NCI-H510A (cell line): ENCODE measurements around the gene GPRC5C.
A peak's percentile ranks its signal among the peaks of the same experiment; 100 is the strongest.

Experiments
- DNase-seq: peaks from one replicate; lab custom pipeline; 2025; lab: John Stamatoyannopoulos, UW

Gene GPRC5C, protein sequence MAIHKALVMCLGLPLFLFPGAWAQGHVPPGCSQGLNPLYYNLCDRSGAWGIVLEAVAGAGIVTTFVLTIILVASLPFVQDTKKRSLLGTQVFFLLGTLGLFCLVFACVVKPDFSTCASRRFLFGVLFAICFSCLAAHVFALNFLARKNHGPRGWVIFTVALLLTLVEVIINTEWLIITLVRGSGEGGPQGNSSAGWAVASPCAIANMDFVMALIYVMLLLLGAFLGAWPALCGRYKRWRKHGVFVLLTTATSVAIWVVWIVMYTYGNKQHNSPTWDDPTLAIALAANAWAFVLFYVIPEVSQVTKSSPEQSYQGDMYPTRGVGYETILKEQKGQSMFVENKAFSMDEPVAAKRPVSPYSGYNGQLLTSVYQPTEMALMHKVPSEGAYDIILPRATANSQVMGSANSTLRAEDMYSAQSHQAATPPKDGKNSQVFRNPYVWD

GRCh38 chr17:74431568-74432423, at the start of gene GPRC5C:
Gene GPRC5C (plus strand): TSS chr17:74432088. CDS start chr17:74439777, 7,689 bp downstream.
- peak; percentile 86 for DNase-seq

DNA sequence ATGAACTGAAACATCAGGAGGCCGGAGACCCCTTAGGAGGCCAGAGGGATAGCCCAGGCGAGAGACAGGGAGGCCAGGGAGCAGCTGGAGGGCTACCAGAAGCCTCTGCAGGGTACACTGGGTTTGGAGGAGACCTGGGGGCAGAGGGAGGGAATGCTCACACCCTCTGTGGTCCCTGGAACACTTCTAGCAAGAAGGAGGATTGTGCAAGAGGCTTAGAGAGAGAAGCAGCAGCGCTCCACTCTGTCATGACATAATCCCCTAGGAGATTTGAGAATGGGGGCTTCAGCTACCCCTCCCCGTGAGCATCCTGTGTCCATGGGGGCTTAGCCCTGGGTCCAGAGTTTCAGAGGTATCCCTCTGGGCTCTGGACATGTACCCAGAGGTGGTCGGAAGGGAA, 48.7 kb upstream of the GPRC5C start:
- no peak for DNase-seq

GRCh38 chr17:74385201-74385600, 46.7 kb upstream of the GPRC5C start:
- no peak for DNase-seq

DNA sequence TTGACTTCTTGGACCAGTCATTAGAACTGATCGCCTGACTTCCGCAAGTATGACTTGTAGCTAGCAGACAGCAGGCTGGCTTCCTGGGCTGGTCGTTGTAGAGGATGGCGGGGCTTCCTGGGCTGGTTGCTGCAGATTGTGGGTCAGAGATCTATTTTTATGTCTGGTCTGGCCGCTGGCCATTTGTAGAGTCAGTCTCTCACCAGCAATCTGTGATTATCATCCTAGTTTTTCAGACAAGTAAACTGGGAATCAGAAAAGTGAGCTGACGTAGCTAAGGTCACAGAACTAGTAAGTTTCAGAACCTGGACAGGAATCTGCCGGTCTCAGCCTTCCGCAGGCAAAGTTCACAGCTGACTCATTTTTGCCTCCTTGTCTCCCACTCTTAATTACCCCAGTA, 45.5 kb upstream of the GPRC5C start:
- DNase-seq: no peak

- no peak for DNase-seq
Observed at GRCh38 chr17:74387365-74388218, 44.3 kb upstream of the GPRC5C start.

DNA sequence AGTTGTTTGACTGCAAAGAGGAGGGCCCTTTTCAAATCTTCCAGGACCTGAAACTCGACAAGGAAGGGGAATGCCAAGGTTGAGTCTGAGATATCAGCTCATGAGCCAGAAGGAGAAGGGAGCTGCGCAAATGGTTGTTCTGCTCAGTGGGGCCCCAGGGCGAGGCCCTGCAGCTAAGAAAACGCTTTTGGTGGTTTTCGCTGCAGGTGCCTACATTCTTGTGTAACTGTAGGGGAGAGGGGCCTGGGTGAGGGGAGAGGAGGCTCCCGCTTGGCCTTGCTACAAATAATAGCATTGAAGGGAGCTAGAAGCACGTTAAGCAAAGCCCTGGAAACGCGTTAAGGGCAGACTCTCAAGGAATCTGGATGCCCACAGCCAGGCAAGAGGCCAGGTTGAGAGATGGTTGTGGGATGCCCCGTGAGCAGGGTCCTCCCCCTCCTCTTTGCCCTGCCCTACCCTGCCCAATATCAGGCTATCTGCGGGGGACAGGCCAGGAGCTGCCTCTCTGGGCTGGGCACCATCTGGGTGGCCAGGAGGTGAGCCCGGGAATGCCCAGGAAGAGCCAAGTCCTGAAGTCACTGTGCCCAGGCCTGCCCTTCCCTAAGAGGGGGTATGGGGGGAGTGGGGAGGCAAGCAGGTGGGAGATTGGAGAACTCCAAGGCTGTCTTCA, 42.7 kb upstream of the GPRC5C start:
- DNase-seq: no peak

DNA sequence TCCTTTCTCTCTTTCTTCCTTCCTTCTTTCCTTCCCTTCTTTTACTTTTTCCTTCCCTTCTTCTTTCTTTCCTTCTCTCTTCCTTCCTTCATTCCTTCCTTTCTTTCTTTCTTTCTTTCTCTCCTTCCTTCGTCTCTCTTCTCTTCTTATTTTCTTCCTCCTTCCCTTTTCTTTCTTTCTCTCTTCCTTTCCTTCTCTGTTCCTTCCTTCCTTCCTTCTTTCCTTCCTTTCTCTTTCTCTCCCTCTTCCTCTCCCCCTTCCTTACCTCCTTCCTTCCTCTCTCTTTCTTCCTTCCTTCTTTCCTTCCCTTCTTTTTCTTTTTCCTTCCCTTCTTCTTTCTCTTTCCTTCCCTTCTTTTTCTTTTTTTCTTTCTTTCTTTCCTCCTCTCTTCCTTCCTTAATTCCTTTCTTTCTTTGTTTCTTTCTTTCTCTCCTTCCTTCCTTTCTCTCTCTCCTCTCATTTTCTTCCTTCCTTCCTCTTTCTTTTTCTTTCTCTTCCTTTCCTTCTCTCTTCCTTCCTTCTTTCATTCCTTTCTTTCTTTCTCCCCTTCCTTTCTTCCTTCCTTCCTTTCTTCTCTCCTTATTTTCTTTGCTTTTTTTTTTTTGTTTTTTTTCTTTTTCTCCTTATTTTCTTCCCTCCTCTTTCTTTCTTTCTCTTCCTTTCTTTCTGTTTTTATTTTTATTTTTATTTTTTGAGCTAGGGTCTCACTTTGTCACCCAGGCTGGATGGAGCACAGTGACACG, 41.8 kb upstream of the GPRC5C start:
- DNase-seq: no peak

DNA sequence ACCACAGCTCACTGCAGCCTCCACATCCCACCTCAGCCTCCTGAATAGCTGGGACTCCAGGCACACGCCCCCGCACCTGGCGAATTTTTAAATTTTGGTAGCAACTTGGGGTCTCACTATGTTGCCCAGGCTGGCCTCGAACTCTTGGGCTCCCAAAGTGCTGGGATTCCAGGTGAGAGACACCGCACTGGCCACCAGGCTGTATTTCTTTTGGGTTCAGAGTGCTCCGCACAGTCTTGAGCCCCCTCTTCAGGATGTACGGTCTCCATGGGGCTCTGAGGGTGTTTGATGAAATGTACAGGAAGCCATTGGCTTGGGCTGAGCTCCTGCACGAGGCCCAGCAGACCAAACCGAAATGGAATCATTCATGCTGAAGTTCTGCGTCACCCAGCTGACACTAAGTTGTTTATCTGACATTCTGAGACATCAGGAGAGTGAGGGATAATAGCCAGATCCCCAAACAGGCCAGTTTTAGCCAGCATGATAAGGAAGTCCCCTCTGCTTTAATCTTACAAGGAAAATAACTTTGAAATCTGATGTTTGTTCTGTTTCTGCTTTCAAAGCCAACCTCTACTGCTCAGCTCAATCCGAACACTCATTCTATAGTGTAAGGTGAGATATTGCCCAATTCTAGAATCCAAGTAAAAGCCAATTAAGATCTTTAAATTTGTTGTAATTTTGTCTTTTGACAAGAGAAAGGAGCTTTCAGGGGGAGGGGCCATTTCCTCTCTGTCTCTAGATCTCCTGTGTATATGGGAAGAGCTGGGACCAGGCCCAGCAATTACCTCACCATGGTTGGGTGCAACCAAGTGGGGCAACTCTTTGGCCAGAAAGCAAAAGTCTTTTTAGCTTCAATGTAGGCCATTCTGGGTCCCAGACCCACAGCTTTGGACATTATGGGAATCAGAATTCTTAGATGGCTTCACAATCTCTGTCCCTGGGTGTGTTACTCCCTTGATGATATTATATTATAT, 40.9 kb upstream of the GPRC5C start:
- DNase-seq: no peak

- no peak for DNase-seq
Observed at GRCh38 chr17:74391771-74392170, 40.1 kb upstream of the GPRC5C start.

DNA sequence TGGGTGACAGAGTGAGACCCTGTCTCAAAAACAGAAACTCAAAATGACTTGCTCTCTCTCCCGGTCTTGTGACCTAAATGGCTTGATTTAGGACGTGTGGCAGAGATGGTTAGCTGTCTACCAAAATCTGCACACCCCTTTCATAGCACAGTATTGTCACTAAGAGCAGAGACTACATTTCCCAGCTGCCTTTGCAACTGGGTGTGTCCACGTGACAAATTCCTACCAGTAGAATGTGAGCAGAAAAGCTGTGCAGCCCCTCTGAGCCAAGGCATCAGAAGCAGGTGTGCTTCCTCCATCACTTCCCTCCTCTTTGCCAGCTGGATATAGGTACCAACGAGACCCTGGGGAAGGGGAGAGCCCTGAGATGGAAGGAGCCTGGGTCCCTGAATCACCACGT, 39.0 kb upstream of the GPRC5C start:
- DNase-seq: no peak

- DNase-seq: no peak
Observed at GRCh38 chr17:74393346-74393942, 38.4 kb upstream of the GPRC5C start.

DNA sequence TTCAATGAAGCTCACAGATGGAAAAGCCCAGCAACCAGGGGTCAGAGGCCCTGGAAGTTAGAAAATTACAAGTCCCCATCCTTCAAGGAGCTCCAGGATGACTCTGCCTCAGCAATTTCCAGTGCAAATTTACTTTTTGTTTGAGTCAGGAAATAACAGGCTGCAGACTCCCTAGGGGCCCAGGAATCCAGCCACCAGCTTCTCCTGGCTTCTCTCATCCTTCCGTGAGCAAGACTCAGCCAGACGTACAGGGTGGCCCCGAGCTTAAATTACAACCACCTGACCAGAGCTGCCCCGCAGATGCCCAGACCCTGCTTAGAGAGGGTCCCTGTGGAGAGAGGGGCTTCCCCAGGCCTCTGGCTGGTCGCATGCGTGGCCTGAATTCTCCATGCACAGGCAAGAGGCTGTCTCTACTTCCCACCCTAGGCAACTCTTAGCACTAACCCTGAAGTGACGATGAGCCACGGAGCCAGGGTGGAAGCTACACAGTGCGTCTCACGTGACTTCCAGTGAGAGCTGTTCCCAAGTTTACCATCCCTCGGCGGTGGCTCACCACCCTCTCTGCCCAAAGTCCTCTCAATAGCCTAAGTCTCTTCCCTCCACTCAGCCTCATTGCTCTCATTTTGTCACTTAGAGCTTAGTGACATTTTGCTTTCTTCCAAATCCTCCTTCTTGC, 37.5 kb upstream of the GPRC5C start:
- DNase-seq: no peak

DNA sequence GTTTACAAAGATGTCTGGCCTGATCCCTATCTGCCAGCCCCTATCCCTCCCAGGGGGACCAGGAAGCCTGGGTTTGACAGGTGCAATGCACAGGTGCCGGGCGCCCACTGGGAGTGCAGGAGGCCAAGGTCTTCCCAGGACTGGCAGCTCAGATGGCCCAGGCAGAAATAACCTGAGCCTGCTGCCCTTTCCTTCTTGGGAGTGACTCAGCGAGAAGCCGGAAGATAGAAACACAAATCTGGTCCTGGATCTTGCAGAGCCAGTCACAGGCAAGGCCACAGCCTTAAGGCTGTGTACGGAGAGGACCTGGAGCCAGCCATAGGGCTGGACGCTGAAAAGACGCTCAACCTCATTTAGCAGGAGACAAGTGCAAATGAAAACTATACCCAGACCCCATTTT, 36.9 kb upstream of the GPRC5C start:
- no peak for DNase-seq

GRCh38 chr17:74396567-74396966, 35.3 kb upstream of the GPRC5C start:
- no peak for DNase-seq

GRCh38 chr17:74402048-74402447, 29.8 kb upstream of the GPRC5C start:
- no peak for DNase-seq

GRCh38 chr17:74403512-74404137, 28.3 kb upstream of the GPRC5C start:
- DNase-seq: no peak

DNA sequence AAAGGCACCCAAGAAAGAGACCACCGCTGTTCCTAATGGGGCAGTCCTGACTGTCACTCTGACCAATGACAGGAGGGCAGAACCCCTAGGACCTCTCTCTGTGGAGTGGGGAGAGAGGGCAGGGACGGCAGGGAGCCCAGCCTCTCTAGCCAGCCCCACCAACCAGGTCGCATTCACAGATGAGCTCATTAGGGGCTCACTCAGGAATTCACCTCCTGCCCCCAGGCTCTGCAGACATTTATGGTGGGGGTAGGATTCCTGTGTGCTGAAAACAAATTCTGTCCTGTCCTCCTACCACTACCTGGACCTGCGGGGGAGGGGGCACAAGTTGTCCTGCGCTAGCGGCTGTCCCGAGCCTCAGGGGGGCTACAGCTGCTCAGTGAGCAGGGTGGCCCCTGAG, 27.7 kb upstream of the GPRC5C start:
- DNase-seq: no peak

DNA sequence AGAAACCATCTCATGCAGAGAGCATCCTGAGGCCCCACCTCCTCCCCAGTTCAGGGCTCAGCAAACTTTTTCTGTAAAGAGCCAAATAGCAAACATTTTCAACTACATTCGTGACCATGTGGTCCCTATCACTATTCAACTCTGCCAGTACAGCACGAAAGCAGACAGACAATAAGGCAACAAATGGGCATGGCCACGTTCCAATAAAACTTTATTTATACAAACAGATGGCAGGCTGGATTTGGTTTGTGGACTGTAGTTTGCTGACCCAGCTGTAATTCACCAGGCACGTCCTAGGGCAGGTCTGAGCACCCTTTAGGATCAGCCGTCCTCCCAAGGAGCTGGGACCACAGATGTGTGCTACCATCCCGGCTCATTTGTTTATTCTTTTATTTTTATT, 27.1 kb upstream of the GPRC5C start:
- no peak for DNase-seq
